Measurements from ENCODE around the gene MAP7D1. TPM values are rescaled to one million over a fixed set of nuclear protein-coding genes. Genes with fewer than 3 reads are reported as not detected.

The MAP7D1 gene
- total RNA-seq, 1 experiment from 2014 or later, result 212 TPM

DNA sequence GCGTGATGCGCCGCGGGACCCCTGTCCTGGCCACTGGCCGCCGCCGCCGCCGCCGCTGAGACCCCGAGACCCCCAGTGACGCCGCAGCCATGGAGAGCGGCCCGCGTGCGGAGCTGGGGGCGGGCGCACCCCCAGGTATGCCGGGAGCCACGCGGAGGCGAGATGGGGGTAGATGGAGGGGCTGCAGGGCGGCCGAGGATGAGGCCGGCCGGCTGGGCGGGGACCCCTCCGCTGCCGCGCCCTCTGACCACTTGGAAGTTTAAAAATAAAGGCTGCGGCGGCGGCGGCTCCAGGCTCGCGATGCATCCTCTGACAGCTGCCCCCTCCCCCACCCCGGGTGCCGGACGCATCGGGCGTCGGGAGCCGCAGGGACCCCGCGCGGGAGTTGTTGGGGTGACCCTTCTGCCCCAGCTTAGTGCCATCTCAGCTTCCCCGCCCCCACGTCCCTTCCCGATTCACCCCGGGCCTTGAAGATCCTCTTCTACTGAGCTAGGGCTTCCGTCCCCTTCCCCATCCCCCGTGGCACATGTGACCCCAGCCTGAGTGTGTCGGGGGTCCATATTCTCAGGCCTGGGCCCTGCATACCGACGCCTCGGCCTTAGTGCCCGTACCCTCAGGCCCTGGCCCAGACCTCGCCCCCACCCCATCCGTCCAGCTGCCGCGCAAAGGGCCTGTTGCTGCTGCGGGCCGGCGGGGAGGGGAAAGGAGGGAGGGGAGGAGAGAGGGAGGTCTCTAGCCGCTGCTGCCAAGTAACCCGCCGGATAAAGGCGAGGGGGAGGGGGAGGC is 562 bp downstream of the MAP7D1 start:
- Histone ChIP-seq H3K4me3 (ENCODE audit: low read depth in 2 of 2, low read length in 2 of 2) (peak overlapping the region; percentile 67 to 87), H3K27ac (ENCODE audit: low read length) (peak overlapping the region; percentile 84), H3K36me3 (ENCODE audit: control insufficient read depth, insufficient read depth, low read length) (peaks cover 2% of the 10 kb centered on the region), H3K27me3 (ENCODE audit: control insufficient read depth, insufficient read depth, low read length) (no peaks in the 10 kb centered on the region), H3K4me1 (ENCODE audit: control insufficient read depth, insufficient read depth, low read length) (peaks cover 59% of the 10 kb centered on the region), H3K9me3 (ENCODE audit: control insufficient read depth, insufficient read depth, low read depth, low read length) (no peaks in the 10 kb centered on the region)
- intact Hi-C loops (cut with micrococcal nuclease; ENCODE audit: unreplicated experiment), result no loop called here
- BruUV-seq (replicated peaks), result TSS peak; percentile 35
- POLR2A ChIA-PET, result no interaction called here
- CTCF ChIA-PET, result interaction anchor here (0.6 kb wide), 1 partner anchor 1947 kb away, joined by 3 read pairs; no protein-coding TSS in a partner anchor
- in situ Hi-C loops (cut with HindIII; ENCODE audit: low pct_unique_long_range_greater_than_20kb, low sequenced_read_pairs), result no loop called here
- DNase-seq (ENCODE audit: low read depth, low spot score) (no peak), ATAC-seq (peak; percentile 37)
- TF ChIP-seq SIN3A (IDR thresholded peaks at IDR 0.05; ENCODE audit: borderline replicate concordance, insufficient read depth, low read depth, low read length), result 0 out of 2 replicates have a peak, but pooled peaks have one; percentile 21
- no peak for TF ChIP-seq TCF7L2 (IDR thresholded peaks at IDR 0.05; ENCODE audit: low read depth, low read length)

DNA sequence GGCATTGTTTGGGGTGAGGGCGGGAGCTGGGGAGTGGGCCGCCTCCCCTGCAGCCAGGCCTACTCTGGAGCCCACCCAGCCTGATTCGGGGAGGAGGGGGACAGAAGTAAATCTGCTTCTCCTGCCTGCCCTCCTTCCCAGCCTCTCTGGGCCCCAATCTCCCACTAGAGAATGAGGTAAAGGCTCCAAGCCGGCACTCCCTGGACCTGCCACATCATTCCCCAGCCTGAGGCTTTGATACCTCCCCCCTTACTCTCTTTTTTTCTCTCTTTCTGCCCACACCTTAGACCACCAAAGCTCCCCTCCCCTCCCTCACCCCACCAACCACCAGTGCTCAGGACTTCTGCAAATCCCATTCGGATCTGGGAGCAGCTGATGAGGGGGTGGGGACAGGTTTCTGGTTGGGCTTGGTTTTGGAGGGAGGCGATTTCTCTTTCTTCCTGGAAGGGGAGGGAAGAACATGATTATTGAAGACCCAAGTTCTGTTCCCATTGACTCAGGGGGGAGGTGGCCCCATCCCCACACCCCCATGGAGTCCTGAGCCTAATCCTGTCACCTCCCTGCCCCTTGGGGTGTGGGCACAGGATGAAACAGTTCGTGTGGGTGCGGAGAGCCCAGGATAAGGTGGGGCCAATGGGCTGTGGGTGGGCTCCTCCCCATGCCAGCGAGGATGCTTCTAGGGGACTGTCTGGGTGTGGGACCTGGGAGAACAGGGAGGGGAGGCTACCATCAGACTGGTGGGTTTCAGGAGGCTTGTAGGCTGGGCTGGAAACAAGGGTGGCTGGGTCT is 1.3 kb downstream of the MAP7D1 start:
- DNase-seq (ENCODE audit: low read depth, low spot score), result no peak
- ChIA-PET CTCF (interaction anchor here (0.6 to 0.7 kb wide), 3 partner anchors 71 to 1947 kb away, joined by 3 to 6 read pairs (median 3); no protein-coding TSS in a partner anchor), POLR2A (no interaction called here)
- Histone ChIP-seq H3K4me1 (ENCODE audit: control insufficient read depth, insufficient read depth, low read length) (peaks cover 58% of the 10 kb centered on the region), H3K27me3 (ENCODE audit: control insufficient read depth, insufficient read depth, low read length) (no peaks in the 10 kb centered on the region), H3K27ac (ENCODE audit: low read length) (peak overlapping the region; percentile 84), H3K4me3 (ENCODE audit: low read depth in 2 of 2, low read length in 2 of 2) (peak overlapping the region; percentile 67 to 87), H3K36me3 (ENCODE audit: control insufficient read depth, insufficient read depth, low read length) (peaks cover 2% of the 10 kb centered on the region), H3K9me3 (ENCODE audit: control insufficient read depth, insufficient read depth, low read depth, low read length) (no peaks in the 10 kb centered on the region)
- TF ChIP-seq, protein P1, sequence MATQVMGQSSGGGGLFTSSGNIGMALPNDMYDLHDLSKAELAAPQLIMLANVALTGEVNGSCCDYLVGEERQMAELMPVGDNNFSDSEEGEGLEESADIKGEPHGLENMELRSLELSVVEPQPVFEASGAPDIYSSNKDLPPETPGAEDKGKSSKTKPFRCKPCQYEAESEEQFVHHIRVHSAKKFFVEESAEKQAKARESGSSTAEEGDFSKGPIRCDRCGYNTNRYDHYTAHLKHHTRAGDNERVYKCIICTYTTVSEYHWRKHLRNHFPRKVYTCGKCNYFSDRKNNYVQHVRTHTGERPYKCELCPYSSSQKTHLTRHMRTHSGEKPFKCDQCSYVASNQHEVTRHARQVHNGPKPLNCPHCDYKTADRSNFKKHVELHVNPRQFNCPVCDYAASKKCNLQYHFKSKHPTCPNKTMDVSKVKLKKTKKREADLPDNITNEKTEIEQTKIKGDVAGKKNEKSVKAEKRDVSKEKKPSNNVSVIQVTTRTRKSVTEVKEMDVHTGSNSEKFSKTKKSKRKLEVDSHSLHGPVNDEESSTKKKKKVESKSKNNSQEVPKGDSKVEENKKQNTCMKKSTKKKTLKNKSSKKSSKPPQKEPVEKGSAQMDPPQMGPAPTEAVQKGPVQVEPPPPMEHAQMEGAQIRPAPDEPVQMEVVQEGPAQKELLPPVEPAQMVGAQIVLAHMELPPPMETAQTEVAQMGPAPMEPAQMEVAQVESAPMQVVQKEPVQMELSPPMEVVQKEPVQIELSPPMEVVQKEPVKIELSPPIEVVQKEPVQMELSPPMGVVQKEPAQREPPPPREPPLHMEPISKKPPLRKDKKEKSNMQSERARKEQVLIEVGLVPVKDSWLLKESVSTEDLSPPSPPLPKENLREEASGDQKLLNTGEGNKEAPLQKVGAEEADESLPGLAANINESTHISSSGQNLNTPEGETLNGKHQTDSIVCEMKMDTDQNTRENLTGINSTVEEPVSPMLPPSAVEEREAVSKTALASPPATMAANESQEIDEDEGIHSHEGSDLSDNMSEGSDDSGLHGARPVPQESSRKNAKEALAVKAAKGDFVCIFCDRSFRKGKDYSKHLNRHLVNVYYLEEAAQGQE (IDR thresholded peaks at IDR 0.05; ENCODE audit: insufficient read depth in 1 of 2, low read depth in 2 of 2, low read length in 1 of 2), result no peak
- TF ChIP-seq POLR2AphosphoS5 (IDR thresholded peaks at IDR 0.05; ENCODE audit: low read depth, low read length) (no peak), SIN3A (IDR thresholded peaks at IDR 0.05; ENCODE audit: borderline replicate concordance, insufficient read depth, low read depth, low read length) (no peak), TCF7L2 (IDR thresholded peaks at IDR 0.05; ENCODE audit: low read depth, low read length) (no peak)
- TF ChIP-seq, protein P2, sequence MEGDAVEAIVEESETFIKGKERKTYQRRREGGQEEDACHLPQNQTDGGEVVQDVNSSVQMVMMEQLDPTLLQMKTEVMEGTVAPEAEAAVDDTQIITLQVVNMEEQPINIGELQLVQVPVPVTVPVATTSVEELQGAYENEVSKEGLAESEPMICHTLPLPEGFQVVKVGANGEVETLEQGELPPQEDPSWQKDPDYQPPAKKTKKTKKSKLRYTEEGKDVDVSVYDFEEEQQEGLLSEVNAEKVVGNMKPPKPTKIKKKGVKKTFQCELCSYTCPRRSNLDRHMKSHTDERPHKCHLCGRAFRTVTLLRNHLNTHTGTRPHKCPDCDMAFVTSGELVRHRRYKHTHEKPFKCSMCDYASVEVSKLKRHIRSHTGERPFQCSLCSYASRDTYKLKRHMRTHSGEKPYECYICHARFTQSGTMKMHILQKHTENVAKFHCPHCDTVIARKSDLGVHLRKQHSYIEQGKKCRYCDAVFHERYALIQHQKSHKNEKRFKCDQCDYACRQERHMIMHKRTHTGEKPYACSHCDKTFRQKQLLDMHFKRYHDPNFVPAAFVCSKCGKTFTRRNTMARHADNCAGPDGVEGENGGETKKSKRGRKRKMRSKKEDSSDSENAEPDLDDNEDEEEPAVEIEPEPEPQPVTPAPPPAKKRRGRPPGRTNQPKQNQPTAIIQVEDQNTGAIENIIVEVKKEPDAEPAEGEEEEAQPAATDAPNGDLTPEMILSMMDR (IDR thresholded peaks at IDR 0.05), result no peak
- intact Hi-C loops (cut with micrococcal nuclease; ENCODE audit: unreplicated experiment) (no loop called here), in situ Hi-C loops (cut with HindIII; ENCODE audit: low pct_unique_long_range_greater_than_20kb, low sequenced_read_pairs) (no loop called here)
- ATAC-seq, result no peak
- no TSS peak for BruUV-seq (replicated peaks)
